Liver (tissue), 9 donors: Measurements from ENCODE around the gene KANSL1. TPM values are rescaled to one million over a fixed set of nuclear protein-coding genes. Genes with fewer than 3 reads are reported as not detected.

Experiments
- DNase-seq: peaks from one replicate; pipeline ENCODE4 v3.0.0-alpha.2; 2017; ENCODE audit warnings: low spot score
- H3K27ac ChIP-seq, 2 donors: one replicate each; pipeline ENCODE4 v1.7.0; 2013; ENCODE audit warnings: inconsistent platforms in 2 of 2, low read length in 2 of 2, control low read depth in 1 of 2, low read depth in 1 of 2, mild to moderate bottlenecking in 1 of 2
- H3K27me3 ChIP-seq, 4 donors: one replicate each; pipeline versions ENCODE4 v1.6.1 to v1.7.0; 2013; ENCODE audit warnings: low read length in 3 of 4, inconsistent platforms in 1 of 4, mild to moderate bottlenecking in 1 of 4, moderate library complexity in 1 of 4; ENCODE audit not compliant: control insufficient read depth in 4 of 4, insufficient read depth in 4 of 4
- H3K36me3 ChIP-seq, 4 donors: one replicate each; pipeline versions ENCODE4 v1.6.1 to v1.7.0; 2013; ENCODE audit warnings: low read length in 3 of 4, mild to moderate bottlenecking in 3 of 4, low read depth in 1 of 4, moderate library complexity in 1 of 4; ENCODE audit not compliant: control insufficient read depth in 4 of 4, insufficient read depth in 3 of 4
- H3K4me1 ChIP-seq, 4 donors: one replicate each; pipeline versions ENCODE4 v1.6.1 to v1.7.0; 2013; ENCODE audit warnings: low read length in 3 of 4, mild to moderate bottlenecking in 3 of 4, moderate library complexity in 1 of 4; ENCODE audit not compliant: control insufficient read depth in 4 of 4, insufficient read depth in 4 of 4
- H3K4me3 ChIP-seq, 3 donors: one replicate each; pipeline versions ENCODE4 v1.6.1 to v1.7.0; 2013; ENCODE audit warnings: low read length in 3 of 3, control low read depth in 1 of 3, low read depth in 1 of 3, mild to moderate bottlenecking in 1 of 3
- H3K9ac ChIP-seq, 2 donors: one replicate each; pipeline ENCODE4 v1.7.0; 2013; ENCODE audit warnings: low read length in 2 of 2, mild to moderate bottlenecking in 2 of 2, moderate library complexity in 2 of 2, control low read depth in 1 of 2, low read depth in 1 of 2
- H3K9me3 ChIP-seq, 4 donors: one replicate each; pipeline versions ENCODE4 v1.6.1 to v1.7.0; 2013; ENCODE audit warnings: low read length in 3 of 4; ENCODE audit not compliant: control insufficient read depth in 4 of 4
- EGR1 ChIP-seq, 2 donors: IDR thresholded peaks; 2 replicates each; pipeline ENCODE4 v1.6.1; 2016 to 2018; ENCODE audit warnings: antibody characterized with exemption in 2 of 2, low read depth in 2 of 2
- FOXA1 ChIP-seq: IDR thresholded peaks from 2 replicates; pipeline ENCODE4 v1.6.1; 2016; ENCODE audit warnings: antibody characterized with exemption
- FOXA2 ChIP-seq: IDR thresholded peaks from 2 replicates; pipeline ENCODE4 v1.6.1; 2016; ENCODE audit warnings: antibody characterized with exemption
- GABPA ChIP-seq, 2 donors: IDR thresholded peaks in 1 of 2; conservative IDR thresholded peaks in 1 of 2; 2 replicates each; pipeline ENCODE4 v1.6.1; 2016; ENCODE audit warnings: antibody characterized with exemption in 2 of 2, mild to moderate bottlenecking in 1 of 2, moderate library complexity in 1 of 2
- HNF4G ChIP-seq: IDR thresholded peaks from 2 replicates; pipeline ENCODE4 v1.6.1; 2016; ENCODE audit warnings: antibody characterized with exemption
- JUND ChIP-seq, 2 donors: IDR thresholded peaks; 2 replicates each; pipeline ENCODE4 v1.6.1; 2016; ENCODE audit warnings: antibody characterized with exemption in 2 of 2
- RXRA ChIP-seq, 2 donors: IDR thresholded peaks; 2 replicates each; pipeline ENCODE4 v1.6.1; 2017 to 2018; ENCODE audit warnings: antibody characterized with exemption in 2 of 2, mild to moderate bottlenecking in 1 of 2
- SP1 ChIP-seq: IDR thresholded peaks from 2 replicates; pipeline ENCODE4 v1.6.1; 2018; ENCODE audit warnings: antibody characterized with exemption, mild to moderate bottlenecking
- WGBS: extraction: QIAGEN DNeasy Blood & Tissue Kit; methylation state at CpG from one replicate; pipeline ENCODE4 v1.1.7; 2013; 5-methylcytosine and 5-hydroxymethylcytosine counted together
- polyA plus RNA-seq, 2 donors: library from polyadenylated mRNA; stranded (reverse) in 1 of 2; unstranded in 1 of 2; fragments of 200-250 nt in 1 of 2; fragments of >200 nt in 1 of 2; fragmentation: Nextera tagmentation in 1 of 2; extraction: Ambion mirVana in 1 of 2; gene quantifications; one replicate each; pipeline versions ENCODE4 v1.2.1 to v1.2.3, GENCODE V29; 2013 to 2015
- total RNA-seq, 2 donors: library from RNA; depleted of rRNA; stranded (reverse); fragments of >200 nt; gene quantifications; one replicate each; pipeline ENCODE4 v1.2.3, GENCODE V29; 2014
- TF ChIP-seq, protein P1 (sequence below): IDR thresholded peaks from 2 replicates; pipeline ENCODE4 v1.6.1; 2016; ENCODE audit warnings: antibody characterized with exemption
- TF ChIP-seq, protein P2 (sequence below): IDR thresholded peaks from 2 replicates; pipeline ENCODE4 v1.6.1; 2016; ENCODE audit warnings: antibody characterized with exemption, mild to moderate bottlenecking
- TF ChIP-seq, protein P3 (sequence below): fragments of 150-350 bp; IDR thresholded peaks from 2 replicates; pipeline ENCODE4 v1.5.1; 2017; ENCODE audit warnings: improper control_type of control experiment, low read depth, low read length; ENCODE audit not compliant: missing input control
- TF ChIP-seq, protein P4 (sequence below): IDR thresholded peaks from 2 replicates; pipeline ENCODE4 v1.6.1; 2016; ENCODE audit warnings: antibody characterized with exemption
- donor health status: healthy.
- donor health status: healthy.
- donor health status: healthy.
- donor health status: healthy.
- donor health status: healthy.

KANSL1 gene
- total and polyA plus RNA-seq, 4 donors: 5.5 to 86.3 (median 24.0) TPM

DNA sequence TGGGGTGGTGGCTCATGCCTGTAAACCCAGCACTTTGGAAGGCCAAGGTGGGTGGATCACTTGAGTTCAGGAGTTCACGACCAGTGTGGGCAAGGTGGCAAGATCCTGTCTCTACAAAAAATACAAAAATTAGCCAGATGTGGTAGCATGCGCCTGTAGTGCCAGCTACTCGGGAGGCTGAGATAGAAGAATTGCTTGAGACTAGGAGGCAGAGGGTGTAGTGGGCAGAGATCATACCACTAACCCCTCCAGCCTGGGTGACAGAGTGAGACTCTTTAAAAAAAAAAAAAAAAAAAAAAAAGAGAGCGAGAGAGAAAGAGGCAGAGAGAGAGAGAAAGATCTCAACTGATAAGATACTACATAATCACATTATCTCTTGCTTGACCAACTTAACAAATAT is 45.9 kb downstream of the KANSL1 start:
- DNase-seq: no peak
- peaks cover 10 to 36% (median 15%) of the 10 kb centered on the region in 4 donors for H3K4me1 ChIP-seq
- WGBS: 80% methylated on average over 4 of the region's 4 CpGs

DNA sequence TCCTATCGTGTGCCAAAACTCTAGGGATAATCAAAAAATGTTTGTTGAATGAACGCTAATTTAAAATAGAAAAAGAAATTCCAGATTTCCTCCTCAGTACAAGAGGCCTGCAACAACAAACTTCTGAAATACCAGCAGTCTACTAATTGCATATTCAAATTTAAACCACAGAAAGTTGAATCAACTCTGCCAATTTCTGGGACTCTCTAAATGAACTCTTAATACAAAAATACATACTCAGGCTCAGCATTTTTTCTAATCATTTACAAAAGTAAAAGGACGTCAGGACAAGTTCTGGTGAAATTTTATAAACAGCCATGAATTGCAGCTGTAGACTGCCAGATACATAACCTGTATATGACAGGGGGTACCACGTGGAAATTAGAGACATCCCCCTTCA is 49.0 kb downstream of the KANSL1 start:
- Histone ChIP-seq H3K9me3 (no peaks in the 10 kb centered on the region), H3K27ac (no peak overlapping the region), H3K4me1 (peaks cover 14 to 53% (median 24%) of the 10 kb centered on the region in 4 donors), H3K36me3 (peaks cover 0 to 1% (median 0%) of the 10 kb centered on the region in 4 donors), H3K9ac (no peak overlapping the region), H3K27me3 (no peaks in the 10 kb centered on the region), H3K4me3 (no peak overlapping the region)
- TF ChIP-seq, protein P1, sequence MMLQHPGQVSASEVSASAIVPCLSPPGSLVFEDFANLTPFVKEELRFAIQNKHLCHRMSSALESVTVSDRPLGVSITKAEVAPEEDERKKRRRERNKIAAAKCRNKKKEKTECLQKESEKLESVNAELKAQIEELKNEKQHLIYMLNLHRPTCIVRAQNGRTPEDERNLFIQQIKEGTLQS: no peak
- DNase-seq: no peak
- WGBS: 58% methylated on average over 4 of the region's 4 CpGs

More for the DNA sequence above, 45.9 kb downstream of the KANSL1 start:
- Histone ChIP-seq H3K27ac (no peak overlapping the region), H3K36me3 (peaks cover 0 to 1% (median 0%) of the 10 kb centered on the region in 4 donors), H3K9ac (no peak overlapping the region), H3K27me3 (no peaks in the 10 kb centered on the region), H3K4me3 (no peak overlapping the region), H3K9me3 (no peaks in the 10 kb centered on the region)
- TF ChIP-seq FOXA1: no peak
- TF ChIP-seq JUND (IDR thresholded peaks at IDR 0.05): no peak
- TF ChIP-seq SP1: no peak
- TF ChIP-seq EGR1 (IDR thresholded peaks at IDR 0.05; ENCODE audit: low read depth in 2 of 2): no peak
- no peak for TF ChIP-seq GABPA (IDR thresholded peaks at IDR 0.05 in 1 of 2, conservative IDR thresholded peaks at IDR 0.05 in 1 of 2)
- no peak for TF ChIP-seq HNF4G
- TF ChIP-seq FOXA2: no peak
- TF ChIP-seq, protein P1: no peak
- TF ChIP-seq, protein P2, sequence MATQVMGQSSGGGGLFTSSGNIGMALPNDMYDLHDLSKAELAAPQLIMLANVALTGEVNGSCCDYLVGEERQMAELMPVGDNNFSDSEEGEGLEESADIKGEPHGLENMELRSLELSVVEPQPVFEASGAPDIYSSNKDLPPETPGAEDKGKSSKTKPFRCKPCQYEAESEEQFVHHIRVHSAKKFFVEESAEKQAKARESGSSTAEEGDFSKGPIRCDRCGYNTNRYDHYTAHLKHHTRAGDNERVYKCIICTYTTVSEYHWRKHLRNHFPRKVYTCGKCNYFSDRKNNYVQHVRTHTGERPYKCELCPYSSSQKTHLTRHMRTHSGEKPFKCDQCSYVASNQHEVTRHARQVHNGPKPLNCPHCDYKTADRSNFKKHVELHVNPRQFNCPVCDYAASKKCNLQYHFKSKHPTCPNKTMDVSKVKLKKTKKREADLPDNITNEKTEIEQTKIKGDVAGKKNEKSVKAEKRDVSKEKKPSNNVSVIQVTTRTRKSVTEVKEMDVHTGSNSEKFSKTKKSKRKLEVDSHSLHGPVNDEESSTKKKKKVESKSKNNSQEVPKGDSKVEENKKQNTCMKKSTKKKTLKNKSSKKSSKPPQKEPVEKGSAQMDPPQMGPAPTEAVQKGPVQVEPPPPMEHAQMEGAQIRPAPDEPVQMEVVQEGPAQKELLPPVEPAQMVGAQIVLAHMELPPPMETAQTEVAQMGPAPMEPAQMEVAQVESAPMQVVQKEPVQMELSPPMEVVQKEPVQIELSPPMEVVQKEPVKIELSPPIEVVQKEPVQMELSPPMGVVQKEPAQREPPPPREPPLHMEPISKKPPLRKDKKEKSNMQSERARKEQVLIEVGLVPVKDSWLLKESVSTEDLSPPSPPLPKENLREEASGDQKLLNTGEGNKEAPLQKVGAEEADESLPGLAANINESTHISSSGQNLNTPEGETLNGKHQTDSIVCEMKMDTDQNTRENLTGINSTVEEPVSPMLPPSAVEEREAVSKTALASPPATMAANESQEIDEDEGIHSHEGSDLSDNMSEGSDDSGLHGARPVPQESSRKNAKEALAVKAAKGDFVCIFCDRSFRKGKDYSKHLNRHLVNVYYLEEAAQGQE: no peak
- TF ChIP-seq, protein P3, sequence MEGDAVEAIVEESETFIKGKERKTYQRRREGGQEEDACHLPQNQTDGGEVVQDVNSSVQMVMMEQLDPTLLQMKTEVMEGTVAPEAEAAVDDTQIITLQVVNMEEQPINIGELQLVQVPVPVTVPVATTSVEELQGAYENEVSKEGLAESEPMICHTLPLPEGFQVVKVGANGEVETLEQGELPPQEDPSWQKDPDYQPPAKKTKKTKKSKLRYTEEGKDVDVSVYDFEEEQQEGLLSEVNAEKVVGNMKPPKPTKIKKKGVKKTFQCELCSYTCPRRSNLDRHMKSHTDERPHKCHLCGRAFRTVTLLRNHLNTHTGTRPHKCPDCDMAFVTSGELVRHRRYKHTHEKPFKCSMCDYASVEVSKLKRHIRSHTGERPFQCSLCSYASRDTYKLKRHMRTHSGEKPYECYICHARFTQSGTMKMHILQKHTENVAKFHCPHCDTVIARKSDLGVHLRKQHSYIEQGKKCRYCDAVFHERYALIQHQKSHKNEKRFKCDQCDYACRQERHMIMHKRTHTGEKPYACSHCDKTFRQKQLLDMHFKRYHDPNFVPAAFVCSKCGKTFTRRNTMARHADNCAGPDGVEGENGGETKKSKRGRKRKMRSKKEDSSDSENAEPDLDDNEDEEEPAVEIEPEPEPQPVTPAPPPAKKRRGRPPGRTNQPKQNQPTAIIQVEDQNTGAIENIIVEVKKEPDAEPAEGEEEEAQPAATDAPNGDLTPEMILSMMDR: no peak
- TF ChIP-seq, protein P4, sequence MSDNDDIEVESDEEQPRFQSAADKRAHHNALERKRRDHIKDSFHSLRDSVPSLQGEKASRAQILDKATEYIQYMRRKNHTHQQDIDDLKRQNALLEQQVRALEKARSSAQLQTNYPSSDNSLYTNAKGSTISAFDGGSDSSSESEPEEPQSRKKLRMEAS: no peak
- TF ChIP-seq RXRA (IDR thresholded peaks at IDR 0.05): no peak
